Skin of body (tissue), 2 donors: ENCODE measurements around the gene RGP1. TPM values are rescaled to one million over a fixed set of nuclear protein-coding genes. Genes with fewer than 3 reads are reported as not detected.

Source experiments
- DNase-seq: peaks from one replicate; lab custom pipeline; 2025; lab: John Stamatoyannopoulos, UW
- total RNA-seq: library from RNA; depleted of rRNA; stranded (reverse); fragments of >200 nt; gene quantifications from one replicate; pipeline ENCODE4 v1.2.3, GENCODE V29; 2014

The RGP1 gene
- total RNA-seq, 1 donor from 2014 or later, result 8.8 TPM

GRCh38 chr9:35741740-35742139 lies 7.3 kb upstream of the RGP1 start:
- DNase-seq, result no peak

GRCh38 chr9:35743452-35743851 lies 5.6 kb upstream of the RGP1 start:
- no peak for DNase-seq

- DNase-seq, result no peak
These were observed 5.1 kb upstream of the RGP1 start for GRCh38 chr9:35743880-35744518.

- no peak for DNase-seq
These were observed 3.5 kb upstream of the RGP1 start for GRCh38 chr9:35745569-35745968.

GRCh38 chr9:35746583-35746982 lies 2.5 kb upstream of the RGP1 start:
- DNase-seq, result no peak

- no peak for DNase-seq
These were observed 737 bp upstream of the RGP1 start for GRCh38 chr9:35748242-35748857.

GRCh38 chr9:35749515-35750255 lies 598 bp downstream of the RGP1 start:
- DNase-seq, result no peak

GRCh38 chr9:35750256-35750531 lies 1.1 kb downstream of the RGP1 start:
- DNase-seq, result no peak

GRCh38 chr9:35753466-35753865 lies 4.4 kb downstream of the RGP1 start:
- no peak for DNase-seq

- no peak for DNase-seq
These were observed 5.2 kb downstream of the RGP1 start, which contains the start of gene MSMP for GRCh38 chr9:35754264-35754663. Gene MSMP, minus strand, starts transcription at chr9:35754276. Its CDS starts 147 bp downstream, at chr9:35754129.

- no peak for DNase-seq
These were observed 6.0 kb downstream of the RGP1 start for GRCh38 chr9:35755071-35755470.

- DNase-seq, result no peak
These were observed 7.5 kb downstream of the RGP1 start for GRCh38 chr9:35756275-35757225.

- DNase-seq, result peak; percentile 14
These were observed 8.3 kb downstream of the RGP1 start for GRCh38 chr9:35757226-35757891.

GRCh38 chr9:35757892-35758275 lies 8.8 kb downstream of the RGP1 start:
- DNase-seq, result no peak

- no peak for DNase-seq
These were observed 9.5 kb downstream of the RGP1 start for GRCh38 chr9:35758475-35759050.

- DNase-seq, result no peak
These were observed 10.7 kb downstream of the RGP1 start for GRCh38 chr9:35759795-35760194.

GRCh38 chr9:35760651-35761050 lies 11.6 kb downstream of the RGP1 start:
- no peak for DNase-seq

- DNase-seq, result no peak
These were observed 14.1 kb downstream of the RGP1 start for GRCh38 chr9:35763181-35763580.

- no peak for DNase-seq
These were observed 14.7 kb downstream of the RGP1 start for GRCh38 chr9:35763803-35764202.

- no peak for DNase-seq
These were observed 17.9 kb downstream of the RGP1 start for GRCh38 chr9:35766997-35767396.

GRCh38 chr9:35767458-35767857 lies 18.4 kb downstream of the RGP1 start:
- no peak for DNase-seq
